CMK (cell line): ENCODE data around the gene DOK5.
"Not testable (repeated sequence)": the region's sequence is repeated elsewhere in the genome, so short reads cannot be mapped to it uniquely, and the experiment has no call there.

ENCODE experiments used
- DNase-seq: peaks from one replicate; pipeline ENCODE4 v3.0.0-alpha.2; 2010; ENCODE audit warnings: low read depth

Gene DOK5

DNA sequence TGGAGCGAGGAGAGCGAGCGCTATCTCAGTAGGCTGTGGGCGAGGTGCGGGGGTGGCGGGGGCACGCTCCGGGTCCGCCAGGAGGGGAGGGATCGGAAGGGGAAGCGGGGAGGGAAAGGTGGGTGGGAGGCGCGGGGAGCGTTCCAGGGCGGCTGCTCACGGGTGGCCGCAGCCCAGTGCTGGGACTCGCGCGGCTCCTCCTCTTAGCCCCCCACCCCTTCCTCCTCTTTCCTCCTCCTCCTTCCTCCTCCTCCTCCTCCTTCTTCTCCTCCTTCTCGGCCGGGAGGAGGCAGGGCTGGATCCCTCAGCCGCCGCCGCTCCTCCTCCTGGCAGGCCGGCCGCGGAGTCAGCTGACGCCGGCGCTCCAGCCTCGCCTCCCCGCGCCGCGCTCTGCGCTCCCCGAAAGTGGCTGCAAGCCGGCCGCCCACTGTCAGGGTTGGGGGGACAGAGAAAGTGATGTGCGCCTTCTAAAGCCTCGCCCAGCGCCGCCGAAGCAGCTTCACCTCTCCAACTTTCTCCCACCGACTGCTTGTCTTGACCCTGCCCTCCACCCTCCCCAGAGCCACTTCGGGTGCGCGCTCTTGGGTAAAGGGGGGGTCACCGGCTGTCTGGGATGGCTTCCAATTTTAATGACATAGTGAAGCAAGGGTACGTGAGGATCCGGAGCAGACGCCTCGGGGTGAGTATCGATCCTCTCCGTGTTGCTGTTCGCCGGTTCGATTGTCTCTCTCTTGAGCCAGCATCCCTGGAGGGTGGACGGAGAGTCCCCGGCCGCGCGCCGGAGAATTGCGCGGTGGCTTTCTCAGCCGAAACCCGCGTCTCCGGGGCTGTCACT is at the start of gene DOK5:
Gene DOK5 (plus strand): TSS at position 260 of the 835 bp plus-strand sequence. CDS start 354 bp downstream, at position 614.
- no peak for DNase-seq

GRCh38 chr20:54429364-54429763 is 46.0 kb upstream of the DOK5 start:
- no peak for DNase-seq

- DNase-seq = no peak
Observed at GRCh38 chr20:54431156-54431944, 44.0 kb upstream of the DOK5 start.

GRCh38 chr20:54432966-54433365 is 42.4 kb upstream of the DOK5 start:
- DNase-seq = no peak

DNA sequence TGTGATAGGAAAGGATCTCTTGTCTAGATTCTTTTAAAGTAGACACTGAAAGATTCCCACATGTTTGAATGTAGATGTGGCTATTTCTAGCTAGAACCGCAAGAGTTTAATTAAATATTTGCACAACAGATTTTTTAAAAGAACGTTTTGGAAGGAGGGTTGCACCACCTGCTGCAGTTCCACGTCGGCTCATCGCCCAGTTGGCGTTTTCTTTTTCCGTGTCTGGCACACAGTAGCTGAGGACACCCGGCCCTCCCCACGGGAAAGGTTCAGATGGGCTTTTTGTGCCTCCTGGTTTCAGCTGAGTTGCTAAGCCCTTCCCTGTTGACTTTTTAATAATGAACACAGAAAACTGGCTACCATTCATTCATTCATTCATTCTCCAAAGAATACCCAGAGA is 41.8 kb upstream of the DOK5 start:
- no peak for DNase-seq

- DNase-seq = no peak
Observed at GRCh38 chr20:54434196-54434595, 41.2 kb upstream of the DOK5 start.

GRCh38 chr20:54435015-54435414 is 40.4 kb upstream of the DOK5 start:
- no peak for DNase-seq

- DNase-seq = not testable (repeated sequence)
Observed at GRCh38 chr20:54436410-54436809, 39.0 kb upstream of the DOK5 start.

DNA sequence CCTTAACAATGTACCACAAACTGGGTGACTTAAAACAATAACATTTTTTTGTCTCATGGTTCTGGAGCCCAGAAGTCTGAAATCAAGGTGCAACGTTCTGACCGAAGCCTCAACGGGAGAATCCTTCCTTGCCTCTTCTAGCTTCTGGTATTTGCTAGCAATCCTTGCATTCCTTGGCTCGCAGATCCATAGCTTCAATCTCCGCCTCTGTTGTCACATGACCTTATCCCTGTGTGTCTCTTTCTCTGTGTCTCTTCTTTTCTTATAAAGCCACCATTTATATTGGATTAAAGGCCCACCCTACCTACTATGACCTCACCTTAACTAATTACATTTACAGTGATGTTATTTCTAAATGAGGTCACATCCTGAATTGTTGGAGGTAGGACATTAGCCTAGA is 37.2 kb upstream of the DOK5 start:
- DNase-seq = no peak

DNA sequence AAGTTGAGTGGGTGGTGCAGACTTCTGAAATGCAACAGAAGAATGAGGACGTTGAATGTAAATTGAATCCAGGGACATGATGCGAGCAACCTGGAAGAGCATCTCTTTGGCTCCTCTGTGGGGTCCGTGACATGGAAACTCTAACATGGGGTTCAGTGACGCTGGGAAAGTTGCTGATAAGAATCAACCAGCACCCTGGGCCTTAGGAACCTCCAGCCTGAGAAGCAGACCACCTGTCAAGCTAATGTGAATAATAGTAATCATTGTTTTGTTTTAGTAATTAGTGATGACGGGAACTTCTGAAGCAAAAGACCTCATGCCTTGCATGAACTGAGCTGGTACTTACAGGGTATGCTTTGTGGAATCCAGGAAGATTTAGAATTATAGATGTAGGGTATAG is 25.2 kb upstream of the DOK5 start:
- DNase-seq = no peak

- DNase-seq = no peak
Observed at GRCh38 chr20:54451171-54451570, 24.2 kb upstream of the DOK5 start.

DNA sequence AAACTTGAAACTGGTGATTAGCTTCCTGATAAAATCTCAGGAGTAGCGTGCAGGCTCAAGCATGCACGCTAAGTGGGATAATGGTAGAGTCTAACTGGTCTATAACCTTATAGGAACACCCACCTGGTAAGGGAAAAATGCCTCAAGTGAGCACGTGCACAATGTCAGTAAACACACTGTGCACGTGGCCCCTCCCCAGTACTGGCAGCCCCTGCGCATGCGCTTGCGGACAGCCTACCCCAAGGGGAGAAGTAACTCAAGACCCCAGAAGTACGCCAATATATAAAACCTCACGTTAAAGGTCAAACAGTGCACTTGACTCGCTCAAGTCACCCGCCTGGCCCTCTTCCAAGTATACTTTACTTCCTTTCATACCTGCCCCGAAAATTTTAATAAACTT is 23.1 kb upstream of the DOK5 start:
- DNase-seq = no peak

DNA sequence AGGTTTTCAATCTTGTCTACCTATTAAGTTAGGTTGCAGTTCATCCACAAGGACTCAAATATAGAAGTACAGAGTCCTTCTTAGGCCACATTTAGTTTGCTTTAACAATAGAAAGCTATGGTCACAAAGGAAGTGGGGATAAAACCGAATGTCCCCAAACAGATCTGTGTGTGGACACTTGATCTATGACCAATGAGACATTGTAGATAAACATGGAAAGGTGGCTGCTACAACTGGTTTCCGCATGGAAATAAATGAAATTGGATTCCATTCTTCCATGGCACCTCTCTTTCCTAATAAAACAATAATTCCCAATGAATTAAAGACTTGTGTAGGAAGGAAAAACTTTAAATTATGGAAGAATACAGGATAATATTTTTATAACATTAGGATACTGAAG is 20.4 kb upstream of the DOK5 start:
- DNase-seq = no peak

- no peak for DNase-seq
Observed at GRCh38 chr20:54456423-54456822, 19.0 kb upstream of the DOK5 start.

DNA sequence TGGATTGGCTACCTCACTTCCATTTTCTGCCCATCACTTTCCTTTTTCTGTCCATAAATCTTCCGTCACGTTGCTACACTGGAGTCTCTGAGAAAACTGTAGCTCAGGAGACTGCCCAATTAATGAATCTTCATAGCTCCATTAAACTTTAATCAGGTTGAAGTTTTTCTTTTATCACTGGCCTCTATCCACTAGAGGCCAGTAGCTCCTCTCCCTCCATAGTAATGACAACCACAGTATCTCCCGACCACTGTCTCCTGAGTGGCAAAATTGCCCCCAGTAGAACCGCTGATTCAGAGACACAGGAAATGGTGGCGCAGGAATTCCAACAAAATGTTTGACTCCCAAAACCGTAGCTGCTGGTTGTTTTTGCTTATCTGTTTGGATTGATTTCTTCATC is 18.4 kb upstream of the DOK5 start:
- DNase-seq = no peak

DNA sequence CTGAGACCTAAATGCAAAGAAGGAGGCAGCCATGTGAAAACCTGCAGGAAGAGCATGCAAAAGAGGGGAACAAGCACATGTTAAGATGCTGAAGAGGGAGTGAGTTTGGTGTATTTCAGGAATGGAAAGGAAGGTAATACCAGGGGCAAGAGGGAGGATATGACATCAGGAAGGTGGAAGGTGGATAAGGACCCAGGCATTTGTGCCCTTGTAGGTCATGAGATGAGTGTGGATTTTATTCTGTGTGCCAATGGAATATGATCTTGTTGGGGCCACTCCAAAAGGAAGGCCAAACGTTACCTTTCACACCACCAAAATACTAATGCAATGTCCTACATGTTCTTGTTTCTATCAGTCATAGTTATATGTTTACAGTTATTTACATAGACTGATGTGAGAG is 17.2 kb upstream of the DOK5 start:
- DNase-seq = no peak

GRCh38 chr20:54459279-54459678 is 16.1 kb upstream of the DOK5 start:
- DNase-seq = no peak

DNA sequence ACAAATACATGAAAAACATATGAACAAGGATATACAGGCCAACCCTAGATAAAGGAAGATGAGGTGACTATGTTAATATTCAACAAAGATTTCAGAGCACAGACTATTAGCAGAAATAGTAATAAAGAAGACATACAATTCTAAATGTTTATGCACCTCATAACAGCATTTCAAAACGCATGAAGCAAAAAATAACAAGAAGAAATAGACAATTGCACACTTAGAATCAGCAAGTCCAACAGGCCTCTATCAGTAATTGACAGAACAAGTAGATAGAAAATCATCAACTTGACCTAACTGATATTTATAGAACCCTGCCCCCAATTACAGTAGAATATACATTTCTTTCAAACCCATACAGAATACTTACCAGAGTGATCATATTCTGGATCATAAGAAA is 11.4 kb upstream of the DOK5 start:
- no peak for DNase-seq

GRCh38 chr20:54466127-54466526 is 9.3 kb upstream of the DOK5 start:
- DNase-seq = no peak

DNA sequence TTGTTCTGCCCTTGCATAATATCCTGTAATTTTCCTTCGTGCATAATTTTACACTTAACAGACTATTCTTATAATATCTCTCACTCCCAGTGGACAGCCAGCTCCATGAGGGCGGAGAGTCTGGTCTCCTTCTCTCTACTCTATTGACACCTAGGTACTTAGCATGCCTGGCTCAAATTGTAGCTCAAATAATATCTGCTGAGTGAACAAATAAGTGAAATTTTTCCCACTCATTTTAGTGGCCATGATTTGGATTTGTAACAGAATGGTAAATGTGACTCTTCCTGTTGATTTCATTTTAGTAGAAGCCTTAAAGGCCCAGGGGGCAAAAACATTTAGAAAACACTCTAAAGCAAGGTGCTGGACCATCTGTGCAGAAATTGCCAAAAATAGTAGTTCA is 7.8 kb upstream of the DOK5 start:
- DNase-seq = no peak

DNA sequence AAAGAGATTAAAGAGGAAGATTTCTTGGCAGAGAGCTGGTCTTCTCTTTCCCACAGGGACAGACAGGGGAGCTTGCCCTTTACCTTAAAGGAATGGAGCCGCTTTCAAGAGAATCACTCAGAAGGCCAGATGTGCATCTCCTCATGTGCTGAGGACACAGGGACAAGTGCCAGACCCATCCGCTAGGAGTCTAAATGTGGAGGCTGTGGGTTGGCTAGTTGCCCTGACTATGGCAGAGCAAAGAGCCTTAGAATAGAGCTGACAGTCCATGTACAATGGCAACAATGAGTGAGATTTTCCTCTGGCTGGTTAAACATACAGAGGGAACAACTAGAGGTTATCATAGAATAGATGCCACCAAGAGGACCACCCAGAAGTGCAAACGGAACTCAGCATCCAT is 7.3 kb upstream of the DOK5 start:
- DNase-seq = no peak

- DNase-seq = no peak
Observed at GRCh38 chr20:54469293-54469692, 6.1 kb upstream of the DOK5 start.

GRCh38 chr20:54469952-54470351 is 5.4 kb upstream of the DOK5 start:
- no peak for DNase-seq
